Ramos (cell line): ENCODE results near the gene SLC24A3.

Experiments
- in situ Hi-C: fragments of 300-500 bp; cut with MboI; formaldehyde crosslinking; loops from one replicate; pipeline ENCODE4 v1.14.3; 2022; ENCODE audit warnings: low sequenced_read_pairs; ENCODE audit not compliant: unreplicated experiment

The SLC24A3 gene

DNA sequence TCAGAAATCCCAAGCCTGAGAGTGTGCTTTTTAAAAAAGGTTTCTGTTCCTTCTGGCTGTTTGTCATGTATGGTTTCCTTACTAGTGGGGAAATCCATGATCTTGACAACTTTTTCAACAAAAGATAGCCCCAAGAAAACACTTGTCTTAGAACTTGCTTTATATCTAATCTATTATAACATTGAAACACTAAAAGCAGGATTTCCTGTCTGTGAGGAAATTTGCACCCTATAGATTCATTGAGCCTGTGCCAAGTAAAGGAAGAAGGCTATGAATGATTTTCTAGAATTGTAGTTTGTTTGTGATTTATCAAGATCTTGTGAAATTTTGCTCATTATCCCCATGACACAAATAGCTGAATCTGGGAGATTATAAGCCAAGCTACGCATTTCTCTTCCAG lies 307.0 kb downstream of the SLC24A3 start:
- in situ Hi-C loops, result no loop called here

- in situ Hi-C loops, result no loop called here
These were observed 307.8 kb downstream of the SLC24A3 start for GRCh38 chr20:19520261-19520660.

GRCh38 chr20:19522071-19522801 lies 309.8 kb downstream of the SLC24A3 start:
- in situ Hi-C loops, result no loop called here

GRCh38 chr20:19522836-19523590 lies 310.6 kb downstream of the SLC24A3 start:
- in situ Hi-C loops, result no loop called here

- in situ Hi-C loops, result no loop called here
These were observed 312.2 kb downstream of the SLC24A3 start for GRCh38 chr20:19524691-19525090.

- in situ Hi-C loops, result no loop called here
These were observed 315.1 kb downstream of the SLC24A3 start for GRCh38 chr20:19527509-19527908.

- in situ Hi-C loops, result no loop called here
These were observed 316.0 kb downstream of the SLC24A3 start for GRCh38 chr20:19528286-19529030.

- in situ Hi-C loops, result no loop called here
These were observed 317.6 kb downstream of the SLC24A3 start for GRCh38 chr20:19530006-19530405.

- in situ Hi-C loops, result no loop called here
These were observed 319.0 kb downstream of the SLC24A3 start for GRCh38 chr20:19531446-19531845.

- in situ Hi-C loops, result no loop called here
These were observed 326.1 kb downstream of the SLC24A3 start for GRCh38 chr20:19538556-19538955.

GRCh38 chr20:19539191-19539590 lies 326.7 kb downstream of the SLC24A3 start:
- in situ Hi-C loops, result no loop called here

DNA sequence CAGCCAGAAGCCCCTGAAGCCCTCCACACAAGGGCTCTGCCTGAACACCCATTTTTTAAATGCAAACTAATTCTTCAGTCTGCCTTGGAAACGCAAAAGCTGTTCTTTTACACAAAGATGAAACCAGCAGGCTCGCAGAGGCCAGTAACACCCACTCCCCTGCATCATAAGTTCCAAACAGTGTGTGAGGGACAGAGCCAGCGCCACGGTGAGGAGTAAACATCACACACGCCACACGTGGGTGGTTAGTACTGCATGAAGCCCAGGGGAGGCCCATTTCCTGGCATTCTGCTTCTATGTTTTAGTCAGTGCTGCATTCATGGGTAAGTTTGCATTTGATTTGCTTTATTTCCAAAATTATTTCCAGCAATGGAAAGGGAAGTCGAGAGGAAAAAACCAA lies 327.9 kb downstream of the SLC24A3 start:
- in situ Hi-C loops, result no loop called here

DNA sequence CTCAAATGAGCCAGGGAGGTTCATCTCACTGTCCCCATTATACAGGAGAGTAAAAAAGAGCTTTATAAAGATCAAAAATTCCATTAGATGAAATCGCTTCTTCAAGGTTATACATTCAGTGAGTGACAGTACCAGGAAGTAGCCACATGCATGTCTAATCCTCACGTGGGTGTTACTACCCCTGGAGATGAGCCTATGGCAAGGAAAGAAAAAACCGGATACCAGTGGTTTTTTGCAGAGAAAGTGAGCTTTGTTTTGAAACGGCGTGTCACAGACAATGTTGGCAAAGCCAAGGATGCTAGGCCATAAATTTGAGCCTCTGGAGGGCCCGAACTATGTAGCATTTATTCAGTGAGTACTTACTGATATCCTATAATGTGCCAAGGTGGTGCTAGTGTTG lies 330.7 kb downstream of the SLC24A3 start:
- in situ Hi-C loops, result no loop called here

- in situ Hi-C loops, result no loop called here
These were observed 332.2 kb downstream of the SLC24A3 start for GRCh38 chr20:19544684-19545083.

GRCh38 chr20:19546648-19547047 lies 334.2 kb downstream of the SLC24A3 start:
- in situ Hi-C loops, result no loop called here

- in situ Hi-C loops, result no loop called here
These were observed 335.1 kb downstream of the SLC24A3 start for GRCh38 chr20:19547547-19547946.

DNA sequence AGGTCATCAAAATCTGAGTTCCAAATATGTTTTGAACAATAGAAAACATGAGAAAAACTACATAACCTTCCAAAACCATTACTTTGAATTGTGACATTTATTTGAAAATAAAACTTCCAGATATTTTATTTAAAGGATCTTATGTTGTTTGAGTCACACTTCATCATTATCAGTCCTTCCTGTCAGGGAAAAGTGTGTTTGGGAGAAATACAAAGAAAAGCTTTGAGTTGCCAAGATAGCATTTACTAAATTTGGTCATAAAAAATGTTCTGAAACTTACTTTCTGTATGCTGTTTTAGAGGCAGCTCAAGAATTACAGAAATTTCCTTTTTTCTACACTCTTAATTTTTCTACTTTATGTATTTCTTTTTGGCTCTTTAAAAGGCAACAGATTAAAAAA lies 337.5 kb downstream of the SLC24A3 start:
- in situ Hi-C loops, result no loop called here

GRCh38 chr20:19552221-19553180 lies 340.1 kb downstream of the SLC24A3 start:
- in situ Hi-C loops, result no loop called here

- in situ Hi-C loops, result no loop called here
These were observed 342.2 kb downstream of the SLC24A3 start for GRCh38 chr20:19554666-19555065.

DNA sequence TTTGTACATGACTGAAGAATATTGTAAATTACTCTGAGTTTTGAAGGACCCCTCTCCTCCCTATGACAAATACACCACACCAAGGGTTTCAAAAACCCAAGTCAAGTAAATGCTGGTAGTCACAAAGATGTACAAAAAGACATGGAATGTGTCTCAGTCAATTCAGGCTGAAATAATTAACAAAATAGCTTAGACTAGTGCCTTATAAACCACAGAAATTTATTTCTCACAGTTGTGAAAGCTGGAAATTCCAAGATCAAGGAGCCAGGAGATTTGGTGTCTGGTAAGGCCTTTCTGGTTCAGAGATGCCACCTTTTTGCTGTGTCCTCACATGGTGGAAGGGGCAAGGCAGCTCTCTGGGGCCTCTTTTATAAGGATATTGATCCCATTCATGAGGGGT lies 343.3 kb downstream of the SLC24A3 start:
- in situ Hi-C loops, result no loop called here
